HG02610 (cell line): ENCODE results near the gene NDST4.

Source experiments
- ATAC-seq: cut with Tn5 transposase; IDR thresholded peaks from one replicate; pipeline ENCODE4 v1.9.1; 2021; ENCODE audit warnings: mild to moderate bottlenecking, moderate library complexity; ENCODE audit not compliant: unreplicated experiment

The NDST4 gene

GRCh38 chr4:114921191-114921590 is 192.2 kb downstream of the NDST4 start:
- no peak for ATAC-seq

DNA sequence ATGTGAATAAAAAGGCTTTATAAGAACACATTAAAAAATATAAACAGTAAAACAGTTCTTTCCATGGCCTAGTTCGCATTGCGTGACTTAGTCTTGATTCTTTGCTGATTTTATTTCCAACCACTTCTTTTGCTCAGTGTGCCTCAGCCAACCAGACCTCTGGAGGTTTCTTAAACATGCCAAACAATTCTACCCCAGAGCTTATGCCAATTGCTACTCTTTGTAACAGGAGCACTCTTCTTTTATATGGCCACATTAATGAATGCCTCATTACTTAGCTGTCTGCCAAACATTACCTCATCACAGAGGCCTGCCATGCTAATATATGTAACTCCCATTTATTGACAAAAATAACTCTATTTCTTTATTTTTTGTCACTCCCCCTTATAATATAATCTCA is 202.3 kb downstream of the NDST4 start:
- no peak for ATAC-seq

DNA sequence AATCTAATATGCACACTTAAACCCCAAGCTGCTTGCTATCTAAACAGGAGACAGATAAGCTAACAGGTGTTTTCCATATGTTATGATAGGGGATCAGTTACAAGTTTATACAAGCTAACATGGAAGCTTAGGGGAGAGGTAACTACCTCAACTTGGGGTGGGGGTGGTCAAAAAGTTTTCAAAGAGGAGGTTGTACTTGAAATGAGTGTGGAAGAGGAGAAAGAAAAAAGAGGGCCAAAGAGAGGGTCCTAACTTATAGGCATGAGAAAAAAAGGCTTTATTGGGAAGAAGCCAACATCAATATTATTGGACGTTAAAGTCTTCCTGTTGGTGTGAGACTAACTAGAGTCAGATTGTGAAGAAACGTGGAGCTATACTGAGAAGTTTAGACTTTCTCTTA is 205.9 kb downstream of the NDST4 start:
- ATAC-seq, result no peak

DNA sequence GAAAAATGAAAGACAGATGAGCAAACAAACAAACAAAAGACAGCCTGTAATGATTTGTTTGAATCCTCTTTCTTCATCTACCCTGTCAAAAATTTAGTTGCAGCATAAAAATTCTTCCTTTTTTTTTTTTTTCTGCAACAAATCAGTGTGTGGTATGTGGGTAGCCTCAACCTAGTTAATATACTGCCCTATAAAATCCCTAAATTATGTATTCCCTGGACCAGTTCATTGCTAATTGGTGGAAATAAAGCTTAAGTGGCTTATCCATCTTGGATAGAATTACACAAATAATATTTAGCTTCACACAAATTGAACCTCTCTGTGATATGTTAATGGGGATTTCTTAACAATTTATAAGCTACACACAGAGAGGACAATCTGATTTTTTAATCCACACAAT is 208.4 kb downstream of the NDST4 start:
- no peak for ATAC-seq

DNA sequence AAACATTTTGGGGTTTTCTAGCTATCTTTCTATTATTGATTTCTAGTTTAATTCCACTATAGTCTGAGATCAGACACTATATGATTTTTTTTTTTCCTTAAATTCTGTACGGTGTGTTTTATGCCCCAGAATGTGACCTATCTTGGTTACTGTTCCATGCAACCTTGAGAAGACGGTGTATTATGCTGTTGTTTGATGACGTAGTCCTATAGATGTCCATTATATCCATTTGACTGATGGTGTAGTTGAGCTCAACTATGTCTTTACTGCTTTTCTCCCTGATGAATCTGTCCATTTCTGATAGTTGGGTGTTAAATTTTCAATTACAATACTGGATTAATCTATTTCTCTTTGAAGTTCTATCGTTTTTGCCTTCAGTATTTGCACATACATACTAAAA is 212.5 kb downstream of the NDST4 start:
- ATAC-seq, result no peak

- no peak for ATAC-seq
Measured at GRCh38 chr4:114890773-114891172, 222.6 kb downstream of the NDST4 start.

DNA sequence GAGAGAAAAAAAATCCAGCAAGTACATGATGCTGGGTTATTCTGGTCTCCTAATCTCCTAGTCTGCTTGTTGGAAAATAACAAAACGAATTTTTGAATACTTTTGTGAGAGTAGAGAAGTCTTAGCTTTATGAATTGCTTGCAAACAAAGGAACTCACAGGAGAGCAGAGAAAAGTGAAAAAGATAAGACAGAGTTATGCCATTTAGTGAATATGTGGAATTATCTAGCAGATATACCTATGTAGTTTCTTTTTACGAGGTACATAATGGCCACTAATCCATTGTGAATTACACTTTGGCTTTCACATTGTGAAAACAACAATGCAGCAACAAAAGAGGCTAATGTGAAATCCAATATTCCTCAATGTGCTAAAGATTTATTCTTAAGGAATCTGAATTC is 226.7 kb downstream of the NDST4 start:
- no peak for ATAC-seq

DNA sequence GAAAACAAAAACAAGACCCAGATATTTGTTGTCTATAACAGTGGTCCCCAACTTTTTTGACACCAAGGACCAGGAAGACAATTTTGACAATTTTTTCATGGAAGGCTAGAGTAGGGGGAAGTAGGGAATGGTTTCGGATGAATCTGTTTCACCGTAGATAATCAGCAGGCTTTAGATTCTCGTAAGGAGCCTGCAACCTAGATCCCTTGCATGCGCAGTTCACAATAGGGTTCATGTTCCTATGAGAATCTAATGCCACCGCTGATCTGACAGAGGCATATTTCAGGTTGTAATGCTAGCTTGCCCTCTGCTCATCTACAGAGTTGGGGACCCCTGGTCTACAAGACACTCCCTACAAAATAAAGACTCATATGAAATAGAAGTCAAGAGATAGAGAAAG is 229.8 kb downstream of the NDST4 start:
- ATAC-seq, result no peak

DNA sequence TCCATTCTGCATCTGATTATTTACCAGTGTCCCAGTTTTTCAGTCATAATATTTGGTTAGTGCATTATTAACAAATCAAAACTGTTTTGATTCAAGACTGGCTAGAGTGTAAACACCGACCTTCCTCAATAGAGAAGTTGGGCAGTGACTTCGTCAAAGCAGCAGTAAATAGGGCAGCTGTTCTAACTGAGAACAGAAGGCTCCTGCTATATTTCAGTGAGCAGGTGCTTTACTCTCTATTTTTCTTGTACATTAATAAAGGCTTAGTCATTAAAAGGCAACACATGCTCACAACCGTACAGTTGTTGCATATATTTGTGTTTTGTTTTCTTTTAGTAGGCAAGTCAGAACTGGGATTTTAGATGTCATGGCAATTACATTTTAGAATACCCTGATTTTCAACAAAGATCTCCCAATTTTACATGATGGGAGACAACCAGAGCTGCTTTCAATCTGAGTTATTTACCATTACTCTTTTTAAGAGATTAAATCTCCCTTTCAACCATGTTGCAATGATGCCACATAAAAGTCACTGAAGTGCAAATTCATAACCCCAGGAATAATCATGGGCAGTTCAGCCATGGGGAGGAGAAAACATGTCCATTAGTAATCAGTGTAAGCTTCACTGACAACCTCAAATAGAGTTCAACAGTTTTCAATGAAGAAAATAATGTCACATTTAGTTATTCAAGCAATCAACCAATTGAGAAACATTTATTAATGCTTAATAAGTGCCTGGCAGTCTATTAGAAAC is 233.3 kb downstream of the NDST4 start:
- no peak for ATAC-seq

DNA sequence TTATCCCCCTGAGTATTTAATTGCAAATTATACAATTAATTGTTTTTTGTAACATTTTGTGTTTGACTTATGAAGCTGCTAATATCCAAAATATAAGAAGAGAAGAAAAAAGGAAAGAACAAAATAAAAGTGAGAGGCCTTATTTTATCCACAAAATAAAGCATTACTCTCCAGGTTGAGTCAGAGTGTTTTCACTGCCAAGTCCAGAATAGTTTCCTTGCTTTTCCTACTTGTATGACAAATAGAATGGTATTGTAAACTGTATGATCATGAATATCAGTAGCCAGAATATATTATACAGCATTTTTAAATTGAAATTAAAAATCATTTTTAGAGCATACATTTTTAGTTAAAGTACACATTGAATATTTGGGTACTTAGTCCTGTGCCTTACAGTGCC is 237.8 kb downstream of the NDST4 start:
- no peak for ATAC-seq

GRCh38 chr4:114874321-114874720 is 239.1 kb downstream of the NDST4 start:
- no peak for ATAC-seq

- ATAC-seq, result no peak
Measured at GRCh38 chr4:114870987-114871386, 242.4 kb downstream of the NDST4 start.

GRCh38 chr4:114866901-114867670 is 246.3 kb downstream of the NDST4 start:
- ATAC-seq, result peak; percentile 54

DNA sequence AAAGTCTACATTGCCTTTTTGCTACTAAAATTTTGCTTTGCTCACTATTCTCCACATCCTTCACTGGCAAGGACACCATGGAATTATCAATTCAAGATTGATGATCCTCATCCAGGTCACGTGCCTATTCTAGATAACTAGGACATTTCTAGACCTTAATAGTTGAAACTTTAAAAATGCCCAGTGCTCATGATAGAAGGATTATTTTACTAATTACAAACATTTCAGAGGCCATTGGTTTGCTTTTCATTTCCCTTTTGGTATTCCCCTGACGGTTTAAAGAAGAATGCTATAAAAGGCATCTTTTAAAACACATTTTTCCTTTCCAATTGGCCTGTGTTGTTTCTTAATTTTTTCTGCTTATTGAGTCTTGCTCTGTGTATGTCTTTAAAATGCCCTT is 249.4 kb downstream of the NDST4 start:
- no peak for ATAC-seq

DNA sequence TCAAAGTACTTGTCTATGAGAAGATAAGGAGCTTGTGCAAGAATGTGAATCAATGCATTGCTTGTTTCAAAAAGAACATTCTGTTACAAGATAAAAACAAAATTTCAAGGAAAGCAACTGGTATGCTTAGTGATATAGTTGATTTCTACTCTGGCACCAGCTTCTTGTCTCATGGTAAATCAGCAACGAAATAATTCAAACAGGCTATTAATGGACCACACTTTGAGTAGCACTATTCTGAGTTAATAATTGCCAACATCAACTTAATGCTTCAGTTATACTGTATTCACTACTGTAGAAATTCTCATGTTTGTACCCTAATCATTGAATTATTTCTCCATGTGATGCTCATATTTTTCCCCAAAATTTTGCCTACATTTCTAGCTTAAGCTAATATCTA is 252.6 kb downstream of the NDST4 start:
- ATAC-seq, result no peak

- ATAC-seq, result no peak
Measured at GRCh38 chr4:114857831-114858230, 255.6 kb downstream of the NDST4 start.

GRCh38 chr4:114839986-114840385 is 273.4 kb downstream of the NDST4 start:
- no peak for ATAC-seq

GRCh38 chr4:114830628-114831027 is 282.8 kb downstream of the NDST4 start:
- ATAC-seq, result no peak

- ATAC-seq, result no peak
Measured at GRCh38 chr4:114827651-114828050, 285.8 kb downstream of the NDST4 start.

- no peak for ATAC-seq
Measured at GRCh38 chr4:114815760-114816159, 297.7 kb downstream of the NDST4 start.

DNA sequence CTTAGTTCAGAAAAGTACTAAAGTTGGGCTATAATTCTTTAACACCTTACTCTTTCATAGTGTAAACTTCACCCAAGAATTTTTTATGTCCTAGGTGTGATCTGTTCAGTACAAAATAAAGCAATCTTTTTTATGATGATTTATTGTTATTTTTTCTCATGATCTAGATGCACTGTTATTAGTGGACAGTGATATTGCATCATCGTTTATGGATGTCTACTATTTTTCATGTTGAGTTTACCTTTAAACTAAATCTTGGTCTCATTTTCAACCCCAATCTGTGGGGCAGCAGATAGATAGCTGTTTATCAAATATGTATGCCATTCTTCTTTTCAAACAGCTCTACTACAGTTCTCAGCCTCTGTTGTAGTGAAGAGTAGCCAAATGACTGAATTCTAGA is 299.5 kb downstream of the NDST4 start:
- no peak for ATAC-seq

- ATAC-seq, result no peak
Measured at GRCh38 chr4:114811564-114812301, 301.7 kb downstream of the NDST4 start.
